Fibroblast of skin of left quadriceps (primary cell): ENCODE measurements around the gene SUZ12.
"Not testable (repeated sequence)": the region's sequence is repeated elsewhere in the genome, so short reads cannot be mapped to it uniquely, and the experiment has no call there.

Experiments used
- DNase-seq, 2 experiments: peaks; one replicate each; pipeline ENCODE4 v3.0.0-alpha.2; 2013; ENCODE audit warnings: low read depth in 2 of 2

The SUZ12 gene

GRCh38 chr17:32041306-32041875 lies 104.6 kb downstream of the SUZ12 start:
- DNase-seq = not testable (repeated sequence)

GRCh38 chr17:32042266-32042665 lies 105.5 kb downstream of the SUZ12 start:
- not testable (repeated sequence) for DNase-seq

GRCh38 chr17:32045611-32046010 lies 108.8 kb downstream of the SUZ12 start:
- DNase-seq = not testable (repeated sequence)

- not testable (repeated sequence) for DNase-seq
Measured at GRCh38 chr17:32047663-32048062, 110.9 kb downstream of the SUZ12 start.
